Hippocampal formation (tissue), 2 donors: ENCODE data around the gene ABHD13.
A peak's percentile ranks its signal among the peaks of the same experiment; 100 is the strongest.
"Not testable (repeated sequence)": the region's sequence is repeated elsewhere in the genome, so short reads cannot be mapped to it uniquely, and the experiment has no call there.

Experiments
- DNase-seq, 2 donors: peaks; one replicate each; lab custom pipeline; 2025; lab: John Stamatoyannopoulos, UW

The ABHD13 gene

DNA sequence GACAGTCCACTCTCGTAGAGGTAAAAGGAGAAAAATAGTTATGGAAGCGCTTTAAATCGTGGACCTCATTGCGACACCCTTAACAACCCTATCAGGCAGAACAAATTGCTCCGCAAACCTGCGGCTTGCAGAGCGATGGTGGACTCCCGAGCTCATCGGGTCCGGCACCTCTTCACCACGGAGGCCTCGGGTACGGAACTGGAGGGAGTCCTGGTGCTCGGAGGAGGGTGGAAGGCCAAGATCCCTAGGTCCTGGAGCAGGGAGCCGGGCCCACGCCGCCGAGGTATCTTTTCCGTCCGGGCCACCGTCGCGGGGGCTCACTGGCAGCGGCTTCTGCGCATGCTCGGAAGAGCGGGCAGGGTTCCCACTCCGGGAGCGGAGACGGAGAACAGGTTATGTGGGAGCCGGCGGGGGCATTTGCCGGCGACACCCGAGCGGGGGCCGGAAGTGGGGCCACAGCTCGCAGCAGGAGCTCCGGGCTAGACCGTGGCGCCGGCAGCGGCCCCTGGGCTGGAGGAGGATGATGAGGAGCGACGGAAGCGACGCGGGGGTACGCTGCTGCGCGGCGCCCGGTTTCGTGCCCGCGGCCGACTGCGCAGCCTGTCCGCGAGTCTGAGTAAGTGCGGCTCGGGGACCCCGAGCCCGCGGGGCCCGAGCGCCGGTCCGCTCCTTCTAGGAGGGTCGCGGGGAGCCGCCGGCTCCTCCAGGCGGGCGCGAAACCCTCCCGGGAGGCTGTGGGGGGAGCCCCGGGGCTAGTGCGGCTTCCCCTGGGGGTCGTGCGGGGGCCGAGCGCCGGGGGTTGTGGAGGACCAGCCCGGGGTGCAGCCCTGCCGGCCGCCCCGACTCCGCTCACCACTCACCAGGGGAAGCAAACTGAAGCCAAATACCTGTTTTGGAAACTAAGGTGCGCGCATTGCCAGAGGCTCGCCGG is at the start of gene ABHD13:
ABHD13 (plus strand) TSS at position 349 of the 931 bp plus-strand sequence. CDS start 10,827 bp downstream, outside the sequence.
- peak; percentile 88 for DNase-seq

DNA sequence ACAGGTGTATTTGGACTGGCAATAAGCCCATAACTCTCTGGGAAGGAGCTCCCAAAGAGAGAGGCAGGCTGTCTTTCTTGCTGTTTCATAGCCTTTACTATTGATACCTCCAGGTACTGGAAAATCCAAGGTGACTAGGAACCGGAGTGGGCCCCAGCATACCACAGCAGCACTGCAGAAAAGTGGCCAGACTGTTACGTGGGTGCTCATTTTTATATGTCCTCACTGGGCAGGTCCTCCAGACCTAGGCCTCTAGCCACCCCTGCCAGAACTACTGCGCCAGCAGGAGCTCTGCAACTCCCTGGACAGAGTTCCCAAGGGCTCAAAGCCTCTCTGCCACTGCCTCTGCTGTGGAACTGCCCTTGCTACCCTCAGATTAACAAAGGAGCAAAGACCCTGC is 49.3 kb upstream of the ABHD13 start:
- DNase-seq, result no peak

- DNase-seq, result no peak
These were observed 41.4 kb upstream of the ABHD13 start for GRCh38 chr13:108176685-108177274.

DNA sequence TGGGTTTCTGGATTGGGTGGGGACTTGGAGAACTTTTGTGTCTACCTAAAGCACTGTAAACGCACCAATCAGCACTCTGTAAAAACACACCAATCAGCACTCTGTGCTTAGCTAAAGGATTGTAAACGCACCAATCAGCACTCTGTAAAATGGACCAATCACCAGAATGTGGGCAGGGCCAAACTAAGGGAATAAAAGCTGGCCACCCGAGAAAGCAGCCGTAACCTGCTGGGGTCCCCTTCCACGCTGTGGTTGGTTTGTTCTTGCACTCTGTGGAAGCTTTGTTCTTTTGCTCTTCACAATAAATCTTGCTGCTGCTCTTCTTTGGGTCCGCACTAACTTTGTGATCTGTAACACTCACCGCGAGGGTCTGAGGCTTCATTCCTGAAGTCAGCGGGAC is 40.1 kb upstream of the ABHD13 start:
- DNase-seq, result no peak

DNA sequence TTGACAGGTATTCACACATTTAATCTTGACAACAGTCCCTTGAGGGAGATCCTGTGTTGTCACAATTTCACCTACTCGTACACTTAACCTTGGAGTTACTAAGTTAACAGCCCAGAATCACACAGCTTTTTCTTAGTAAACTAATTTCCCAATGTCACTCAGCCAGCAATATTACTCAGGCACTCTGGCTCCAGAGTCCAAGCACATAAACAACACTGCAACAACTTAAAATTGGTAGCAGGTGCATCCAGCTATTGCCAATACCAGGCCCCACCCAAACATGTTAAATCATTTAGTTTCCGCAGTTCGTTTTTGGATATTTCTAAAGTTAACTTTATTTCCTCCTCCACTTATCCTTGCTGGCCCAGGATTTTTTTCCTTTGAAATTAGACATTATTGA is 35.5 kb upstream of the ABHD13 start:
- DNase-seq, result no peak

DNA sequence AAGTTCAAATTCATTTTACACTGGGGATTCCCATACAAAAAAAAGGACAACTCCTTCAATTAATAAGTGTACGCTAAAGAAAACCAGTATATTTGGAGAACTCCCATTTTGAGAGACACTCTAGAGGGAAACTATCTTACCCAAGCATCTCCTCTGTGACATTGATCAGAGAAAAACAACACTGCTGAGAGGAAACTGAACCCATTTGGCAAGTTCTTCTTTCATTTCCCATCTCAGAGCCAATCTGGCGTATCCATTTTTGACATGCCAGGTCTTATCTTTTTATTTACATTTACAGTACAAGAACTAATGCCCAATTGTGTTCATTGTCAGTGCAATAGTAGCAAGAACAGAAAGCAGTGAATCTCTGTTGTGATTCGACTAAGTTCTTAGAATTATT is 33.0 kb upstream of the ABHD13 start:
- DNase-seq, result no peak

DNA sequence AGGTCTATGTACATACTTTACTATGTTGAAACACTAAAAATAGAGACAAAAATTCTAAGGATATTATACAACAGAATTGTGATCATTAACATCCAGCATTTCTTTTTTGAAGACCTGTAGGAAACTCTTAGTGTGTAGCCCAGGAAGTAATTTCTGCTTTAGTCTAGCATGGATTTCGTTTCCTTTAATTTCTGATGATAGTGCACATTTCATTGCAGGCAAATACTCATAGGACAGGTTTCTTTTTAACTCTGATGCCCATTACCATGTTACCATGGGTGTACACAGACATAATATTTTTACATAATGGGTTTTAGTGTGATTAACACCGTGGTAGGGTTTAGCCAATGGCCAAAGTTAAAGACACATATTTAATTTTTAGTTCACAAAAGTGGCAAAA is 29.9 kb upstream of the ABHD13 start:
- DNase-seq, result no peak

DNA sequence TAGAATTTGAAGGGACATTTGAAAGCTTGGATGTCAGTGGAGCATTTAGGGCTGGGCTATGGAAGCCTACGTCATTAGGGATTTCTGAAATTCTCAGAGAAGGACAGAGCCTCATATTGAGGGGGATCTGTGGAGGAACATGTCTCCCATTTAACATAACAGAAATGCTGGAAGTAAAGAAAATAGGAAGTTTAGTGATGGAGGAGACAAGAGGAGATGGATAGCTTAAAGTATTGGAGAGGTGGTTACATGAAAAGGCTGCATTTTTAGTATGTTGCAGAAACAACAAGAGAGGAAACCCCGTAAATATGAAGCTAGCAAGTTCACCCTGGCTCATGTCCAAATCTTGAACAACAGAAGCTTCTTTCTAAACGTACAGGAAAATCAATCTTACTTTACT is 27.3 kb upstream of the ABHD13 start:
- DNase-seq, result no peak

DNA sequence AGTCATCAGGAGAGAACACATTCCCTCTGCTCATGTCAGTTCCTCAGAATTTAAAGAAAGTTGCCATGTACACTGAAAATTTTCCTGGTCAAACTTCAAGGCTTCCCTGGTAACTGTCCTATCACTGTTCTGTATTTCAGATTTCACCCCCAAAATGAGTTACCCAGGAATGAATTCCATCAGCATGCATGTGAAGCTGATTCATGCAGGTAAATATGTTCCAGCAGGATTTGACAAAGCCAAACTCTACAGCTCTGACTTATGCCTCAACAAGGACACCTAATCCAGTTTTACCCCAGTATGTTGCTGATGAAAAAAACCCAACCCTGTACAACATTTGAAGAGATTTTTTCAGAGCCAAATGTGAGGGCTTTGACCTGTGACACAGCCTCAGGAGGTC is 24.4 kb upstream of the ABHD13 start:
- DNase-seq, result no peak

- no peak for DNase-seq
These were observed 23.7 kb upstream of the ABHD13 start for GRCh38 chr13:108194435-108194936.

DNA sequence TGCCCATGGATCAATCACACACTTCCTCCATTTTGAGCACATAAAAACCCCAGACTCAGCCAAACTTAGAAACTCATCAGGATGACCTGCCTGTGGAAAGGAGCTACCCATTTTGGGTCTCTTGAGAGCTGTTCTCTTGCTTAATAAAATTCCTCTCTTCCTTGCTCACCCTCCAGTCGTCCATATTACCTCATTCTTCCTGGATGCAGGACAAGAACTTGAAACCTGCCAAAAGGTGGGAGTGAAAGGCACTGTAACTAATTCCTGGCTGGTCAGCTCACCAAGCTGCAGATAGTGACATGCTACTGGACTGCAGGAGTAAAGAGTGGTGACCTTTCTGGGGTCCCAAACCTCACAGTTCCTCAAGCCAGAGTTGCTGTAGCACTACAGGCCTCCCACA is 23.0 kb upstream of the ABHD13 start:
- no peak for DNase-seq

- DNase-seq, result no peak
These were observed 22.3 kb upstream of the ABHD13 start for GRCh38 chr13:108195861-108196260.

DNA sequence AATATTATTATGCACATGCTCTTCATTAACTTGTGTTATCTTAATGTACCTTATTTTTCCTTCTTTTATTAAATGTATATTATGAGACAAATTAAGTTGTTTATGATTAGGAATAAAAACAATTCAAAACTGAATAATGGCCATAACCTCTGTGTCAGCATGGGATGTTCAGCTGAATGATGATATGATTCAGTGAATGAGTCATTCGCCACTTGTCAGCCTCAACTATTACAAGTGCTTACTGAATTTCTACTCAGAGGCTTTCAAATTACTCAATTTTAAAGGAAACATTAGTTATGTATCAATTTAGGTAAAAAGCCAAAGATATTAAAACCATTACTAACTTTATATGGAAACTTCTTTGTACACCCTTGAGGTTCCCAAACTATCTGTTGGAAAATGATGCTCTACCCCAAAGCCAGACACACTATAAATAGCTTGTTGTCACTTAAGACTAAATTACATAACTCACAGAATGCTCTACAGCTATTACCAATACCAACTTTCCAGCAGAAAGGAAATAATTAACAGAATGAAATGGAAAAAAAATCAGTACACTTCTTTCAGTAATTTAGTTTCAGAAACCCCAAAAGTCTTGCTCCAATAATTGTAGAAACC is 17.3 kb upstream of the ABHD13 start:
- no peak for DNase-seq

DNA sequence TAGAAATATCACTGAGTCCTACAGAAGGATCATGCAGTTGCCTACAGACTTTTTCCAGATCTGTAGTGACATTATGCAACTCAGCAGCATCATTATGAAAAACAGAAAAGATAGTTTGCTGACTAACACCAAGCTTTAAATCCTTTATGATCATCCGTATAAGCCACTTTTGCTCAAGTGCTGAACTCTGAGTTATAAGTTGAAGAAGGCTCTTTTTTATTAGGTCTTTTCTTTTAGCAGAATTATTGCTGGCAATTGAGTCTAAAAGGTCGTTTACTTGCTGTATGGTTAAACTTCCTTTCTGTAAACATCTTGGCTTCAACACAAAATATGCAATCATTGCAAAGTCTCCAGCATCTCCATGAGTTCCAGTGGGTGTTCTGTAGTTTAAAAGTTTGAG is 7.6 kb upstream of the ABHD13 start:
- no peak for DNase-seq

DNA sequence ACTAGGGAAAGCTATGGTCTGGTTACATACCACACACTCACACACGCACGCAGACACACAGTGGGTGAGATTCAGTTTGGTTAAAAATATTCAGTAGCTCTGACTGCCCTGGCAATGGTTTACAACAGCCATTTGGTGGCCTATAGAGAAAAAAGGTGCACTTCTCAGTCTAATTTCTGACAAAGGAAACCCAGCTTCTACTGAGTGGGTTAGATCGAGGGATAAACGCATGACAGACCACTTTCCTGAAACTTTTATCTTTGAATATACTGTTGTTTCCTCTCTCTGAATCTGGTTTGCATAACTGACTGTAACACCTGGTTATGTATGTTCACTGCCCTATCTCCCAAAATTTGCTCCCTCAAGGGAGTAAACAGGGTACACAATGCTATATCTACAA is 5.3 kb upstream of the ABHD13 start:
- DNase-seq, result no peak

DNA sequence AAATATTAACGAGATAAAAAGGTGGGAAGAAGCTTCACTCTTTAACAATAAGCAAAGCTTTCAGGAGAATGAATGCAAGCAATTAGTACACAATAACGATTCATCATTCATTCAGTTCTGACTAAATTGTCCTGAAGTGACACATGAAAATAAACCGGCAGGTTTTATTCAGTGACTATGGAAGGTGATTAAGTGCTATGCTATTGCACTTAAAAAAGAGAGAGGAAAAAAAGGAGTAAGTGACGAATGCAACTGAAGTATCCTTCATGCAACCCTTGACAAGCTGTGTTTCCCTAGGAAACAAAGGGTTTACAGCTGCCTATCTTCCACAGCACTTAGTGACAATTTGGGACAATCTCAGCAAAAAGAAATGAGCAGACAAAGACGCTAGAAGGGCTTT is 4.2 kb upstream of the ABHD13 start:
- no peak for DNase-seq

GRCh38 chr13:108214441-108215271 is 3.5 kb upstream of the ABHD13 start:
- DNase-seq, result no peak

DNA sequence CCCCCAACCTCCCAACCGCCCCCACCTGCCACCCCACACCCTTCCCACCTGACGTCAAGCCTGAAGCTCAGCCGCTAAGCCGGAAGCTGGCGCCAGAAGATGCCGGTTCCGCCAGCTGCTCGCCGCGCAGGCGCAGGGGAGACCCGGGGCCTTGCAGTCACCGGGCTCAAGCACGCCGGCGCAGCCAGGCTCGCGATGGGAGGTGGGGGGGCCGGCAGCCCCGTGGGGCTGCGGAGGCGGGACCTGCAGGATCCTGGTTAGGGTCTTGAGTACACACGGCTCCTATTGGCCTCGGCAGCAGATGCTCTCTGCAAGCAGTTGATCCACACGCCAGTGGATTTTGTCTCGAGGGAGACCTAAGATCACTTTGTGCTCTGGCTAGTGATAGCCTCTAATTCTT is 2.8 kb upstream of the ABHD13 start, which contains the start of gene LIG4:
LIG4 (minus strand) TSS at position 101 of the 400 bp plus-strand sequence. CDS start 4,268 bp downstream, outside the sequence.
- peak; percentile 72 to 84 for DNase-seq

- DNase-seq, result not testable (repeated sequence)
These were observed 717 bp upstream of the ABHD13 start for GRCh38 chr13:108217307-108218043.

GRCh38 chr13:108220041-108220440 is 1.8 kb downstream of the ABHD13 start:
- DNase-seq, result no peak
